ENCODE measurements around the gene TMEM236. TPM values are rescaled to one million over a fixed set of nuclear protein-coding genes. Genes with fewer than 3 reads are reported as not detected.

The TMEM236 gene
- total and polyA plus RNA-seq, 7 donors, result 0.28 to 10.5 (median 1.8) TPM

GRCh38 chr10:17782921-17783665, 31.1 kb downstream of the TMEM236 start:
- no peaks in the 10 kb centered on the region for H3K27me3 ChIP-seq
- peaks cover 0 to 20% (median 15%) of the 10 kb centered on the region in 4 donors for H3K4me1 ChIP-seq
- TF ChIP-seq POLR2A (IDR thresholded peaks at IDR 0.05) (no peak), EP300 (IDR thresholded peaks at IDR 0.05) (no peak)
- H3K4me3 ChIP-seq, result no peak overlapping the region
- H3K27ac ChIP-seq, result peak overlapping the region in 1 of 4 donors; percentile 44
- WGBS, 2 donors, result 69 to 82% methylated on average over 16 of the region's 16 CpGs
- H3K36me3 ChIP-seq, result no peaks in the 10 kb centered on the region
- no peaks in the 10 kb centered on the region for H3K9me3 ChIP-seq
- DNase-seq, result no peak
- intact Hi-C loops (cut with DNase I), result no loop called here

- 50 to 67% methylated on average over 1 of the region's 1 CpG for WGBS, 2 donors
- Histone ChIP-seq H3K9me3 (no peaks in the 10 kb centered on the region), H3K27me3 (no peaks in the 10 kb centered on the region), H3K36me3 (no peaks in the 10 kb centered on the region), H3K4me3 (no peak overlapping the region), H3K27ac (peak overlapping the region in 1 of 4 donors; percentile 44), H3K4me1 (peaks cover 0 to 20% (median 15%) of the 10 kb centered on the region in 4 donors)
- intact Hi-C loops (cut with DNase I), result no loop called here
- no peak for DNase-seq
- TF ChIP-seq POLR2A (IDR thresholded peaks at IDR 0.05), result no peak
- no peak for TF ChIP-seq EP300 (IDR thresholded peaks at IDR 0.05)
- no peak for TF ChIP-seq POLR2AphosphoS5 (IDR thresholded peaks at IDR 0.05)
- no peak for TF ChIP-seq CTCF (IDR thresholded peaks at IDR 0.05)
Observed at GRCh38 chr10:17783751-17784150, 31.8 kb downstream of the TMEM236 start.

- Histone ChIP-seq H3K4me1 (peaks cover 0 to 20% (median 15%) of the 10 kb centered on the region in 4 donors), H3K4me3 (no peak overlapping the region), H3K27ac (peak overlapping the region in 2 of 4 donors; percentile 44 to 46), H3K36me3 (no peaks in the 10 kb centered on the region), H3K27me3 (no peaks in the 10 kb centered on the region), H3K9me3 (no peaks in the 10 kb centered on the region)
- intact Hi-C loops (cut with DNase I), result no loop called here
- WGBS, 2 donors, result 81 to 87% methylated on average over 3 of the region's 3 CpGs
- TF ChIP-seq CTCF (IDR thresholded peaks at IDR 0.05) (no peak), POLR2A (IDR thresholded peaks at IDR 0.05) (no peak), POLR2AphosphoS5 (IDR thresholded peaks at IDR 0.05) (no peak), EP300 (IDR thresholded peaks at IDR 0.05) (no peak)
- DNase-seq, result no peak
Observed at GRCh38 chr10:17784688-17785087, 32.7 kb downstream of the TMEM236 start.

- intact Hi-C loops (cut with DNase I), result no loop called here
- no peak overlapping the region for H3K4me3 ChIP-seq
- 72 to 91% methylated on average over 5 of the region's 5 CpGs for WGBS, 2 donors
- H3K27ac ChIP-seq, result peak overlapping the region in 2 of 4 donors; percentile 44 to 46
- peak; percentile 73 for DNase-seq
- TF ChIP-seq POLR2AphosphoS5 (IDR thresholded peaks at IDR 0.05) (no peak), CTCF (IDR thresholded peaks at IDR 0.05) (no peak), EP300 (IDR thresholded peaks at IDR 0.05) (no peak), POLR2A (IDR thresholded peaks at IDR 0.05) (no peak)
- peaks cover 0 to 20% (median 15%) of the 10 kb centered on the region in 4 donors for H3K4me1 ChIP-seq
- H3K9me3 ChIP-seq, result no peaks in the 10 kb centered on the region
- H3K27me3 ChIP-seq, result no peaks in the 10 kb centered on the region
- no peaks in the 10 kb centered on the region for H3K36me3 ChIP-seq
Observed at GRCh38 chr10:17785276-17785930, 33.4 kb downstream of the TMEM236 start.

Data from sigmoid colon (tissue), 7 donors.